GM12878 (cell line): ENCODE results near the gene KRCC1.

Source experiments
- ATF7 ChIP-seq: fragments of 450-650 bp; IDR thresholded peaks from 2 replicates; pipeline ENCODE4 v1.6.1; 2016; ENCODE audit warnings: low read depth, mild to moderate bottlenecking
- E2F4 ChIP-seq: IDR thresholded peaks from 2 replicates; pipeline ENCODE4 v1.6.1; 2012; ENCODE audit warnings: low read depth, low read length, improper control_type of control experiment
- JUND ChIP-seq: IDR thresholded peaks from 2 replicates; pipeline ENCODE4 v1.6.1; 2012; ENCODE audit warnings: low read depth, mild to moderate bottlenecking, low read length, improper control_type of control experiment, moderate library complexity
- MEF2B ChIP-seq: fragments of 450-650 bp; IDR thresholded peaks from 2 replicates; pipeline ENCODE4 v1.6.1; 2018; ENCODE audit warnings: mild to moderate bottlenecking, moderate library complexity; ENCODE audit not compliant: partially characterized antibody, poor library complexity, severe bottlenecking
- MLLT1 ChIP-seq: fragments of 450-650 bp; IDR thresholded peaks from 2 replicates; pipeline ENCODE4 v1.6.1; 2016; ENCODE audit warnings: mild to moderate bottlenecking
- MXI1 ChIP-seq: fragments of 150-350 bp; IDR thresholded peaks from 2 replicates; pipeline ENCODE4 v1.6.1; 2011; ENCODE audit warnings: low read depth, mild to moderate bottlenecking, inconsistent platforms, low read length, improper control_type of control experiment
- MYC ChIP-seq: IDR thresholded peaks from 2 replicates; pipeline ENCODE4 v1.6.1; 2011; ENCODE audit warnings: mild to moderate bottlenecking, low read length, moderate library complexity, inconsistent platforms; ENCODE audit not compliant: insufficient read depth, insufficient replicate concordance, insufficient read length, severe bottlenecking
- POLR2AphosphoS5 ChIP-seq: IDR thresholded peaks from 2 replicates; pipeline ENCODE4 v1.6.1; 2011; ENCODE audit warnings: mild to moderate bottlenecking, low read length, inconsistent platforms
- RFX5 ChIP-seq: IDR thresholded peaks from 2 replicates; pipeline ENCODE4 v1.6.1; 2011; ENCODE audit warnings: low read depth, low read length, improper control_type of control experiment
- SP1 ChIP-seq: IDR thresholded peaks from one replicate; pipeline ENCODE4 v1.6.1; 2011; ENCODE audit warnings: low read depth, low read length
- TF ChIP-seq, protein P1 (sequence below), 3 experiments: IDR thresholded peaks in 2 of 3; conservative IDR thresholded peaks in 1 of 3; 2 replicates each; pipeline ENCODE4 v1.5.1; 2011; ENCODE audit warnings: low read depth in 3 of 3, low read length in 3 of 3, mild to moderate bottlenecking in 3 of 3, control low read depth in 2 of 3, moderate library complexity in 2 of 3, inconsistent platforms in 1 of 3, mixed read lengths in 1 of 3; ENCODE audit not compliant: control insufficient read depth in 2 of 3, insufficient read depth in 1 of 3; ENCODE audit errors: extremely low read depth in 1 of 3

DNA sequence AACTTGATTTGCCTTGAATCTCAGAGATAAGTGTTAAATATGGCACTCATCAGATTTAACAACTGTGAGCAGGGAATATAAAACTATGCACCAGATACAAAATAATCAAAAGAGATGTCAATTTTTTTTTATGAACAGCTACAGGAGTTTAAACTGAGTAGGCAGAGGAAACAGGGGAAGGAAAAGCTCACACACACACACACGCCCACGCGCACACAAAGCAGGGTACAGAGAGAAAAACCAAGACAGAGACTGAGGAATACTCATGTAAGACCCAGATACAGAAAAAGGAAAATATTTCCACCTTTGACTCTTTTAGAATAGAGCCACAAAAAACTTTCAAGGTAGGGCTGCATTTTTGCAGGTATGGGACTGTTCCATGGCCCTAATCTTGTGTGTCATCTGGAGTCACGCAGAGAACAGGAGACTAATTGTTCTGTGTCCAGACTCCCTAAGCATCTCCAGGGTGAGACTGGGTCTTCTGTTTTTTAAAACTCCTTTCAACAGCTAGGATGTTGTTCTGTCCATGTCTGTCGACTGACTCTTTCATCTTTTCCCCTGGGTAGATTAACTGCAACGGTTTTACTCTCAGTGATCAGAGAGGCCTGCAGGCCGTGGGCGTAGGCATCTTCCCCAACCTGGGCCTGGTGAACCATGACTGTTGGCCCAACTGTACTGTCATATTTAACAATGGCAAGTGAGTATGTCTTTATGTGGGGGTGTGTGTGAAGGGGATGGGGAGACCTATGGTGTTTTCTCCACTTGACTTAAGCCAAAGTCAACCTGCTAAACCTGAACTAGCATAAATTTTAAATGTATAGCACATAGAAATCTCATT is 35.1 kb upstream of the KRCC1 start:
- no peak for TF ChIP-seq MXI1
- no peak for TF ChIP-seq RFX5
- no peak for TF ChIP-seq ATF7
- no peak for TF ChIP-seq MLLT1
- TF ChIP-seq, protein P1, sequence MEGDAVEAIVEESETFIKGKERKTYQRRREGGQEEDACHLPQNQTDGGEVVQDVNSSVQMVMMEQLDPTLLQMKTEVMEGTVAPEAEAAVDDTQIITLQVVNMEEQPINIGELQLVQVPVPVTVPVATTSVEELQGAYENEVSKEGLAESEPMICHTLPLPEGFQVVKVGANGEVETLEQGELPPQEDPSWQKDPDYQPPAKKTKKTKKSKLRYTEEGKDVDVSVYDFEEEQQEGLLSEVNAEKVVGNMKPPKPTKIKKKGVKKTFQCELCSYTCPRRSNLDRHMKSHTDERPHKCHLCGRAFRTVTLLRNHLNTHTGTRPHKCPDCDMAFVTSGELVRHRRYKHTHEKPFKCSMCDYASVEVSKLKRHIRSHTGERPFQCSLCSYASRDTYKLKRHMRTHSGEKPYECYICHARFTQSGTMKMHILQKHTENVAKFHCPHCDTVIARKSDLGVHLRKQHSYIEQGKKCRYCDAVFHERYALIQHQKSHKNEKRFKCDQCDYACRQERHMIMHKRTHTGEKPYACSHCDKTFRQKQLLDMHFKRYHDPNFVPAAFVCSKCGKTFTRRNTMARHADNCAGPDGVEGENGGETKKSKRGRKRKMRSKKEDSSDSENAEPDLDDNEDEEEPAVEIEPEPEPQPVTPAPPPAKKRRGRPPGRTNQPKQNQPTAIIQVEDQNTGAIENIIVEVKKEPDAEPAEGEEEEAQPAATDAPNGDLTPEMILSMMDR (IDR thresholded peaks at IDR 0.05 in 2 of 3, conservative IDR thresholded peaks at IDR 0.05 in 1 of 3; ENCODE audit: control insufficient read depth in 2 of 3, extremely low read depth in 1 of 3, insufficient read depth in 1 of 3, low read depth in 3 of 3, low read length in 3 of 3): no peak
- TF ChIP-seq MYC: no peak
- no peak for TF ChIP-seq POLR2AphosphoS5
- TF ChIP-seq E2F4: no peak
- TF ChIP-seq JUND: no peak
- no peak for TF ChIP-seq MEF2B
- no peak for TF ChIP-seq SP1
